ENCODE results near the gene ZNF423. TPM values are rescaled to one million over a fixed set of nuclear protein-coding genes. Genes with fewer than 3 reads are reported as not detected.

ZNF423 gene
- total and polyA plus RNA-seq, 2 of the 13 experiments (the other 11 are each of a cell fraction or from before 2014, with no cell fraction given), result 0.07 to 0.31 TPM

DNA sequence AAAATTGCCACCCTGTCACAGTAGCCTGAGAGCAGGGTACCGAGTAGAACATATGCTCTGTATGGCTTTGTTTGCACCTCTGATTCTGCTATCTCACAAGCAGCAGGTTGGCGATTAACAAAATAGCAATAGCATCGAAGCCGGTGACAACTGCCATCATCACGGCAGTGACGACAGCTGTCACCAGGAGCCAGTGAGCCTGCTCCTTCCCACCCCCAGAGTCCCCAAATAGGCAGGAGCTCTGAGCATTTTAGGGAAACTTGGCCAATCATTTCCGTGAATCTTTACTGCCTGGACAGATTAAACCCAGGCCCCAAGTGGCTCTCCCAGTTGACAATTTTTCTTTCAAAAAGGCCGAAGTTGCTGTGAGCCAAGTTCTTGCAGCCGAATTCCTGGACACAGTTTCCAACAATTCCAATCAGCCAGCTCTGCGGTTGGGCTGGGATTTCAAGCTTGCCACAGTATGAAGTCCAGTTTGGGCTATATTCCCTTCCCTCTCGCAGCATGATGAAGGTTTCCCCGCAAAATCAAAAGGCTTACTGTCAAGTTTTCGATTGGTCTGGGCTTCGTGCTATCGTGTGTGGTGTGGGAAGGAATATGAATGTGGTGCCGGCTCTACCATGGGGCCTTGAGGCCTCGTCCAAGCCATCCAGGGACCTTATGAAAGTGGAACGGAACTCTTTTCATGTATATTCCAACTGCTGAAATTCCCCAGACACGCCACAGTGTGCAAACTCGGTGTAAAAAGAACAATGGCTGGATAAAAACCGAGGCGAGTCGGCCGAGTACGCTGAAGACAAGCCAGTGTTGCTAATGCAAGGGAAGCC is 295.7 kb downstream of the ZNF423 start (continued):
- TF ChIP-seq, protein P1, sequence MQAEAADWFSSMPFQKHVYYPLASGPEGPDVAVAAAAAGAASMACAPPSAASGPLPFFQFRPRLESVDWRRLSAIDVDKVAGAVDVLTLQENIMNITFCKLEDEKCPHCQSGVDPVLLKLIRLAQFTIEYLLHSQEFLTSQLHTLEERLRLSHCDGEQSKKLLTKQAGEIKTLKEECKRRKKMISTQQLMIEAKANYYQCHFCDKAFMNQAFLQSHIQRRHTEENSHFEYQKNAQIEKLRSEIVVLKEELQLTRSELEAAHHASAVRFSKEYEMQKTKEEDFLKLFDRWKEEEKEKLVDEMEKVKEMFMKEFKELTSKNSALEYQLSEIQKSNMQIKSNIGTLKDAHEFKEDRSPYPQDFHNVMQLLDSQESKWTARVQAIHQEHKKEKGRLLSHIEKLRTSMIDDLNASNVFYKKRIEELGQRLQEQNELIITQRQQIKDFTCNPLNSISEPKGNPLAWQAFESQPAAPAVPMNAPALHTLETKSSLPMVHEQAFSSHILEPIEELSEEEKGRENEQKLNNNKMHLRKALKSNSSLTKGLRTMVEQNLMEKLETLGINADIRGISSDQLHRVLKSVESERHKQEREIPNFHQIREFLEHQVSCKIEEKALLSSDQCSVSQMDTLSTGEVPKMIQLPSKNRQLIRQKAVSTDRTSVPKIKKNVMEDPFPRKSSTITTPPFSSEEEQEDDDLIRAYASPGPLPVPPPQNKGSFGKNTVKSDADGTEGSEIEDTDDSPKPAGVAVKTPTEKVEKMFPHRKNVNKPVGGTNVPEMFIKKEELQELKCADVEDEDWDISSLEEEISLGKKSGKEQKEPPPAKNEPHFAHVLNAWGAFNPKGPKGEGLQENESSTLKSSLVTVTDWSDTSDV (CRISPR knock-in tag; IDR thresholded peaks at IDR 0.05), result no peak
- TF ChIP-seq ZFY (CRISPR knock-in tag; IDR thresholded peaks at IDR 0.05), result no peak

DNA sequence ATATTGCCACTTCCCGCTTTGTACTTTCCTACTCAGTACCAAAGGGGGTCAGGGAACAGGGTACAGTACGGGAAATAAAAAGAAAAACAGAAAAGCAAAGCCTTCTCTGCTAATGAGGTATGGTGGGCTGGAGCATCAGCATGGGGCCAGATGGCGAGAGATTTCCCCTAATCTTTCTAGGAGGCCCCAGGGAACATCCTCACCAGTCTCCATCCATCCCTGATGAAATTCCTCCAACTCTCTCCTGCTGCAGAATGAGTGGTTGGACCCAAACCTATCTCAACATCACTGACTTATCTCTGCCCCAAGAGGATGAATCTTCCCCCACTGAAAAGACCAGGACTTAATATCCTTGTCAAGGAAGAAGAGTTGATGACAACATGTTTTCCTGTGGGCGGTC is 296.7 kb downstream of the ZNF423 start:
- Histone ChIP-seq H3K27ac (ENCODE audit: extremely low read length, insufficient read depth, low read length) (no peak overlapping the region), H3K9me3 (ENCODE audit: low read length) (no peaks in the 10 kb centered on the region), H3K79me2 (ENCODE audit: insufficient read depth, low read length) (no peaks in the 10 kb centered on the region), H3K4me3 (replicated peaks in 1 of 3; ENCODE audit: insufficient read depth in 1 of 3, low read depth in 2 of 3, low read length in 3 of 3) (no peak overlapping the region), H3K4me1 (ENCODE audit: insufficient read depth, low read length) (no peaks in the 10 kb centered on the region), H2AFZ (ENCODE audit: low read length) (no peak overlapping the region), H3K9ac (ENCODE audit: insufficient read depth, low read depth, low read length) (no peak overlapping the region), H3K27me3 (ENCODE audit: control insufficient read depth in 1 of 2, insufficient read depth in 2 of 2, low read length in 2 of 2) (0 out of 5 replicates have a peak, but pooled peaks cover 0 to 8% of the 10 kb centered on the region in 2 experiments), H4K20me1 (ENCODE audit: insufficient read depth, low read length) (no peaks in the 10 kb centered on the region), H3K4me2 (ENCODE audit: low read depth, low read length) (no peak overlapping the region), H3K36me3 (replicated peaks in 1 of 2; ENCODE audit: control insufficient read depth in 1 of 2, insufficient read depth in 2 of 2, low read length in 2 of 2) (no peaks in the 10 kb centered on the region)
- in situ Hi-C loops (cut with HindIII; ENCODE audit: extremely low pct_ligation_motif_present, low pct_unique_long_range_greater_than_20kb), result no loop called here
- ATAC-seq, result no peak
- FAIRE-seq, result no peak
- ChIA-PET POLR2A (no interaction called here), CTCF (ENCODE audit: low intra/inter-chr PET ratio, low total read pairs) (no interaction called here)
- WGBS (ENCODE audit: low lambda C conversion rate), result 23% methylated on average over 4 of the region's 4 CpGs
- DNase-seq (ENCODE audit: low spot score), result no peak
- intact Hi-C loops (cut with micrococcal nuclease; ENCODE audit: unreplicated experiment), result loop anchor here (5.0 kb wide), 1 partner anchor 363 kb away; no protein-coding TSS in a partner anchor
- no TSS peak for BruUV-seq (replicated peaks)
- TF ChIP-seq ZNF605 (CRISPR knock-in tag; IDR thresholded peaks at IDR 0.05) (no peak), KLF13 (CRISPR knock-in tag; IDR thresholded peaks at IDR 0.05) (no peak), ZNF768 (CRISPR knock-in tag; IDR thresholded peaks at IDR 0.05) (no peak), TEAD3 (CRISPR knock-in tag; optimal IDR thresholded peaks at IDR 0.05; ENCODE audit: borderline replicate concordance) (no peak), ZNF264 (CRISPR knock-in tag; IDR thresholded peaks at IDR 0.05) (no peak), LCORL (IDR thresholded peaks at IDR 0.05) (no peak), LCORL (CRISPR knock-in tag; IDR thresholded peaks at IDR 0.05) (no peak), MXI1 (IDR thresholded peaks at IDR 0.05; ENCODE audit: borderline replicate concordance, low read depth, low read length) (no peak), ZNF160 (CRISPR knock-in tag; IDR thresholded peaks at IDR 0.05) (no peak)
- TF ChIP-seq, protein P2, sequence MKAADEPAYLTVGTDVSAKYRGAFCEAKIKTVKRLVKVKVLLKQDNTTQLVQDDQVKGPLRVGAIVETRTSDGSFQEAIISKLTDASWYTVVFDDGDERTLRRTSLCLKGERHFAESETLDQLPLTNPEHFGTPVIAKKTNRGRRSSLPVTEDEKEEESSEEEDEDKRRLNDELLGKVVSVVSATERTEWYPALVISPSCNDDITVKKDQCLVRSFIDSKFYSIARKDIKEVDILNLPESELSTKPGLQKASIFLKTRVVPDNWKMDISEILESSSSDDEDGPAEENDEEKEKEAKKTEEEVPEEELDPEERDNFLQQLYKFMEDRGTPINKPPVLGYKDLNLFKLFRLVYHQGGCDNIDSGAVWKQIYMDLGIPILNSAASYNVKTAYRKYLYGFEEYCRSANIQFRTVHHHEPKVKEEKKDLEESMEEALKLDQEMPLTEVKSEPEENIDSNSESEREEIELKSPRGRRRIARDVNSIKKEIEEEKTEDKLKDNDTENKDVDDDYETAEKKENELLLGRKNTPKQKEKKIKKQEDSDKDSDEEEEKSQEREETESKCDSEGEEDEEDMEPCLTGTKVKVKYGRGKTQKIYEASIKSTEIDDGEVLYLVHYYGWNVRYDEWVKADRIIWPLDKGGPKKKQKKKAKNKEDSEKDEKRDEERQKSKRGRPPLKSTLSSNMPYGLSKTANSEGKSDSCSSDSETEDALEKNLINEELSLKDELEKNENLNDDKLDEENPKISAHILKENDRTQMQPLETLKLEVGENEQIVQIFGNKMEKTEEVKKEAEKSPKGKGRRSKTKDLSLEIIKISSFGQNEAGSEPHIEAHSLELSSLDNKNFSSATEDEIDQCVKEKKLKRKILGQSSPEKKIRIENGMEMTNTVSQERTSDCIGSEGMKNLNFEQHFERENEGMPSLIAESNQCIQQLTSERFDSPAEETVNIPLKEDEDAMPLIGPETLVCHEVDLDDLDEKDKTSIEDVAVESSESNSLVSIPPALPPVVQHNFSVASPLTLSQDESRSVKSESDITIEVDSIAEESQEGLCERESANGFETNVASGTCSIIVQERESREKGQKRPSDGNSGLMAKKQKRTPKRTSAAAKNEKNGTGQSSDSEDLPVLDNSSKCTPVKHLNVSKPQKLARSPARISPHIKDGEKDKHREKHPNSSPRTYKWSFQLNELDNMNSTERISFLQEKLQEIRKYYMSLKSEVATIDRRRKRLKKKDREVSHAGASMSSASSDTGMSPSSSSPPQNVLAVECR (CRISPR knock-in tag; IDR thresholded peaks at IDR 0.05; ENCODE audit: borderline replicate concordance), result no peak
- TF ChIP-seq, protein P3, sequence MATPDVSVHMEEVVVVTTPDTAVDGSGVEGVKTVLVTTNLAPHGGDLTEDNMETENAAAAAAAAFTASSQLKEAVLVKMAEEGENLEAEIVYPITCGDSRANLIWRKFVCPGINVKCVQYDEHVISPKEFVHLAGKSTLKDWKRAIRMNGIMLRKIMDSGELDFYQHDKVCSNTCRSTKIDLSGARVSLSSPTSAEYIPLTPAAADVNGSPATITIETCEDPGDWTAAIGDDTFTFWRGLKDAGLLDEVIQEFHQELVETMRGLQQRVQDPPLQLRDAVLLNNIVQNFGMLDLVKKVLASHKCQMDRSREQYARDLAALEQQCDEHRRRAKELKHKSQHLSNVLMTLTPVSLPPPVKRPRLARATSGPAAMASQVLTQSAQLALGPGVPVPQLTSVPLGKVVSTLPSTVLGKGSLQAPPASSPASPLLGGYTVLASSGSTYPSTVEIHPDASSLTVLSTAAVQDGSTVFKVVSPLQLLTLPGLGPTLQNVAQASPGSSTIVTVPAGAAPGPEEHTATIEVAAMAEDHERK (CRISPR knock-in tag; IDR thresholded peaks at IDR 0.05; ENCODE audit: low read depth), result no peak
- TF ChIP-seq, protein P4, sequence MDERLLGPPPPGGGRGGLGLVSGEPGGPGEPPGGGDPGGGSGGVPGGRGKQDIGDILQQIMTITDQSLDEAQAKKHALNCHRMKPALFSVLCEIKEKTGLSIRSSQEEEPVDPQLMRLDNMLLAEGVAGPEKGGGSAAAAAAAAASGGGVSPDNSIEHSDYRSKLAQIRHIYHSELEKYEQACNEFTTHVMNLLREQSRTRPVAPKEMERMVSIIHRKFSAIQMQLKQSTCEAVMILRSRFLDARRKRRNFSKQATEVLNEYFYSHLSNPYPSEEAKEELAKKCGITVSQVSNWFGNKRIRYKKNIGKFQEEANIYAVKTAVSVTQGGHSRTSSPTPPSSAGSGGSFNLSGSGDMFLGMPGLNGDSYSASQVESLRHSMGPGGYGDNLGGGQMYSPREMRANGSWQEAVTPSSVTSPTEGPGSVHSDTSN (CRISPR knock-in tag; IDR thresholded peaks at IDR 0.05), result no peak

Measured in HepG2 (cell line).